H9 (cell line): Measurements from ENCODE around the gene CATSPERE. TPM values are rescaled to one million over a fixed set of nuclear protein-coding genes. Genes with fewer than 3 reads are reported as not detected.
A peak's percentile ranks its signal among the peaks of the same experiment; 100 is the strongest.

Experiments
- DNase-seq: peaks from one replicate; pipeline ENCODE4 v3.0.0-alpha.2; 2017
- H2AFZ ChIP-seq: one replicate; pipeline ENCODE4 v1.6.1; 2013; ENCODE audit warnings: mild to moderate bottlenecking, low read length, control low read depth, moderate library complexity
- H2AK5ac ChIP-seq: 2 replicates; pipeline ENCODE4 v1.6.1; 2013; ENCODE audit warnings: low read length, control low read depth, mixed read lengths; ENCODE audit not compliant: insufficient read length
- H2BK120ac ChIP-seq: one replicate; pipeline ENCODE4 v1.6.1; 2013; ENCODE audit warnings: low read depth, mild to moderate bottlenecking, low read length, control low read depth, inconsistent platforms; ENCODE audit not compliant: poor library complexity, severe bottlenecking
- H2BK12ac ChIP-seq: 2 replicates; pipeline ENCODE4 v1.6.1; 2013; ENCODE audit warnings: low read length, control low read depth, mixed read lengths, low read depth; ENCODE audit not compliant: insufficient read length
- H2BK15ac ChIP-seq: 2 replicates; pipeline ENCODE4 v1.6.1; 2013; ENCODE audit warnings: low read depth, low read length, control low read depth
- H2BK20ac ChIP-seq: one replicate; pipeline ENCODE4 v1.6.1; 2013; ENCODE audit warnings: low read depth, mild to moderate bottlenecking, low read length, control low read depth, inconsistent platforms; ENCODE audit not compliant: poor library complexity, severe bottlenecking
- H2BK5ac ChIP-seq: 2 replicates; pipeline ENCODE4 v1.6.1; 2013; ENCODE audit warnings: low read length, control low read depth, mixed read lengths; ENCODE audit not compliant: insufficient read length
- H3K14ac ChIP-seq: 2 replicates; pipeline ENCODE4 v1.6.1; 2013; ENCODE audit warnings: low read length, control low read depth; ENCODE audit not compliant: insufficient read depth
- H3K18ac ChIP-seq: 2 replicates; pipeline ENCODE4 v1.6.1; 2013; ENCODE audit warnings: low read depth, mild to moderate bottlenecking, mixed read lengths, low read length, control low read depth; ENCODE audit not compliant: insufficient read length
- H3K23ac ChIP-seq: 2 replicates; pipeline ENCODE4 v1.6.1; 2013; ENCODE audit warnings: low read length, control low read depth, mixed read lengths, low read depth; ENCODE audit not compliant: insufficient read length
- H3K23me2 ChIP-seq: 2 replicates; pipeline ENCODE4 v1.6.1; 2013; ENCODE audit warnings: low read depth, mild to moderate bottlenecking, mixed read lengths, low read length, control low read depth; ENCODE audit not compliant: insufficient read length, poor library complexity, severe bottlenecking
- H3K27ac ChIP-seq: 2 replicates; pipeline ENCODE4 v1.5.1; 2013; ENCODE audit warnings: low read length, control low read depth, mixed read lengths, low read depth; ENCODE audit not compliant: insufficient read length
- H3K27me3 ChIP-seq: 2 replicates; pipeline ENCODE4 v1.6.1; 2013; ENCODE audit warnings: low read length, control low read depth, inconsistent platforms; ENCODE audit not compliant: insufficient read depth
- H3K4ac ChIP-seq: 2 replicates; pipeline ENCODE4 v1.6.1; 2013; ENCODE audit warnings: low read depth, mild to moderate bottlenecking, control low read depth, inconsistent platforms, low read length, moderate library complexity
- H3K4me1 ChIP-seq: 2 replicates; pipeline ENCODE4 v1.6.1; 2013; ENCODE audit warnings: low read length, control low read depth, inconsistent platforms; ENCODE audit not compliant: insufficient read depth
- H3K4me2 ChIP-seq: 2 replicates; pipeline ENCODE4 v1.6.1; 2013; ENCODE audit warnings: low read length, control low read depth, mixed read lengths; ENCODE audit not compliant: insufficient read length, insufficient read depth
- H3K56ac ChIP-seq: 2 replicates; pipeline ENCODE4 v1.6.1; 2013; ENCODE audit warnings: low read depth, mild to moderate bottlenecking, mixed read lengths, low read length, control low read depth; ENCODE audit not compliant: insufficient read length
- H3K79me1 ChIP-seq: 2 replicates; pipeline ENCODE4 v1.6.1; 2013; ENCODE audit warnings: low read depth, mild to moderate bottlenecking, moderate library complexity, low read length, control low read depth, inconsistent platforms; ENCODE audit not compliant: insufficient read depth, poor library complexity, severe bottlenecking
- H3K79me2 ChIP-seq: 2 replicates; pipeline ENCODE4 v1.6.1; 2013; ENCODE audit warnings: low read length, control low read depth, inconsistent platforms; ENCODE audit not compliant: insufficient read depth
- H3K9ac ChIP-seq: 2 replicates; pipeline ENCODE4 v1.6.1; 2013; ENCODE audit warnings: low read length, control low read depth, mixed read lengths; ENCODE audit not compliant: insufficient read length; ENCODE audit errors: extremely low read depth
- H3K9me3 ChIP-seq: one replicate; pipeline ENCODE4 v1.6.1; 2013; ENCODE audit warnings: low read depth, low read length, inconsistent platforms; ENCODE audit not compliant: control insufficient read depth
- H3T11ph ChIP-seq: one replicate; pipeline ENCODE4 v1.6.1; 2013; ENCODE audit warnings: mild to moderate bottlenecking, low read length, control low read depth, inconsistent platforms
- H4K20me1 ChIP-seq: one replicate; pipeline ENCODE4 v1.6.1; 2013; ENCODE audit not compliant: control insufficient read depth, insufficient read length, insufficient read depth
- H4K5ac ChIP-seq: 2 replicates; pipeline ENCODE4 v1.6.1; 2013; ENCODE audit warnings: low read depth, mild to moderate bottlenecking, mixed read lengths, low read length, control low read depth; ENCODE audit not compliant: insufficient read length
- H4K8ac ChIP-seq: replicated peaks from 2 replicates; pipeline ENCODE4 v1.6.1; 2013; ENCODE audit warnings: low read length, control low read depth, mixed read lengths, low read depth; ENCODE audit not compliant: insufficient read length
- H4K91ac ChIP-seq: 2 replicates; pipeline ENCODE4 v1.6.1; 2013; ENCODE audit warnings: low read depth, mild to moderate bottlenecking, moderate library complexity, mixed read lengths, low read length, control low read depth; ENCODE audit not compliant: insufficient read length
- H3K27ac Mint-ChIP-seq, 3 experiments: 2 replicates in 2 of 3; 3 replicates in 1 of 3; pipeline ENCODE4 v1.8.0; 2020 to 2021; ENCODE audit warnings: mixed read lengths in 3 of 3, mild to moderate bottlenecking in 1 of 3, moderate library complexity in 1 of 3
- H3K27me3 Mint-ChIP-seq: 2 replicates; pipeline ENCODE4 v1.8.0; 2021; ENCODE audit warnings: low read depth, mild to moderate bottlenecking, moderate library complexity, mixed read lengths
- H3K36me3 Mint-ChIP-seq, 3 experiments: 2 replicates in 2 of 3; 3 replicates in 1 of 3; pipeline ENCODE4 v1.8.0; 2020 to 2021; ENCODE audit warnings: low read depth in 3 of 3, mixed read lengths in 3 of 3; ENCODE audit not compliant: insufficient read depth in 1 of 3
- H3K4me1 Mint-ChIP-seq, 2 experiments: 2 replicates each; pipeline ENCODE4 v1.8.0; 2020; ENCODE audit warnings: mixed read lengths in 2 of 2
- H3K4me3 Mint-ChIP-seq, 2 experiments: 2 replicates in 1 of 2; 3 replicates in 1 of 2; pipeline ENCODE4 v1.8.0; 2020 to 2021; ENCODE audit warnings: mild to moderate bottlenecking in 2 of 2, mixed read lengths in 2 of 2, moderate library complexity in 1 of 2
- H3K9me3 Mint-ChIP-seq, 2 experiments: 2 replicates in 1 of 2; 3 replicates in 1 of 2; pipeline ENCODE4 v1.8.0; 2020; ENCODE audit warnings: mild to moderate bottlenecking in 2 of 2, mixed read lengths in 2 of 2, moderate library complexity in 1 of 2
- CTCF ChIP-seq: fragments of 200-600 bp; sonication (generic); conservative IDR thresholded peaks from 3 replicates; pipeline ENCODE4 v1.8.0; 2021; ENCODE audit warnings: antibody characterized with exemption, mild to moderate bottlenecking
- WGBS: extraction: QIAGEN DNeasy Blood & Tissue Kit; methylation state at CpG from one replicate; pipeline ENCODE4 v1.1.7; 2013; ENCODE audit warnings: missing lambda C conversion rate, low lambda C conversion rate, mixed read lengths; ENCODE audit not compliant: insufficient read length; ENCODE audit errors: extremely low coverage; 5-methylcytosine and 5-hydroxymethylcytosine counted together
- total RNA-seq: library from RNA; stranded (reverse); gene quantifications from 2 replicates; pipeline ENCODE4 v1.2.1, GENCODE V29; 2021

The CATSPERE gene
- total RNA-seq, 1 experiment from 2014 or later: 0.31 TPM

GRCh38 chr1:244651956-244652622 lies 191.0 kb downstream of the CATSPERE start:
- Histone ChIP-seq H3T11ph (no peak overlapping the region), H4K91ac (no peak overlapping the region), H3K9me3 (no peaks in the 10 kb centered on the region), H3K4me2 (peak overlapping the region; percentile 94), H2BK5ac (no peak overlapping the region), H4K5ac (peak overlapping the region; percentile 26), H4K8ac (no peak overlapping the region), H3K23ac (no peak overlapping the region), H3K18ac (peak overlapping the region; percentile 16), H3K14ac (no peak overlapping the region; the same call in 1 of the 2 replicates), H3K79me1 (no peaks in the 10 kb centered on the region), H3K4me1 (peaks cover 11% of the 10 kb centered on the region), H3K23me2 (peaks cover 10% of the 10 kb centered on the region), H3K56ac (no peak overlapping the region), H2BK12ac (no peak overlapping the region), H3K9ac (peak overlapping the region; percentile 67), H2BK120ac (no peak overlapping the region), H2AK5ac (no peak overlapping the region), H2AFZ (peak overlapping the region; percentile 46), H4K20me1 (no peaks in the 10 kb centered on the region), H3K79me2 (peaks cover 28% of the 10 kb centered on the region), H3K4ac (no peak overlapping the region), H2BK15ac (no peak overlapping the region), H3K27ac (peak overlapping the region; percentile 93), H3K27me3 (no peaks in the 10 kb centered on the region), H2BK20ac (no peak overlapping the region)
- Mint-ChIP-seq H3K4me1 (peaks cover 36 to 37% of the 10 kb centered on the region in 2 experiments), H3K27ac (peak overlapping the region; percentile 93 to 98 (median 96)), H3K9me3 (peaks cover 0 to 3% of the 10 kb centered on the region in 2 experiments; a peak in 2 of 5 replicates), H3K27me3 (no peaks in the 10 kb centered on the region; the same call in 1 of the 2 replicates), H3K4me3 (peak overlapping the region; percentile 73 to 83), H3K36me3 (peaks cover 4 to 5% (median 4%) of the 10 kb centered on the region in 3 experiments; a peak in 6 of 7 replicates)
- WGBS: no CpG with 5 or more reads among the region's 15 CpGs
- TF ChIP-seq CTCF: no peak
- DNase-seq: no peak
